Mesodermal cell (in vitro differentiated cells): Measurements from ENCODE around the gene TBX4.

Experiments used
- H3K27ac ChIP-seq: 2 replicates; pipeline ENCODE4 v1.7.0; 2013; ENCODE audit warnings: mild to moderate bottlenecking, low read depth, low read length, moderate library complexity; ENCODE audit not compliant: severe bottlenecking
- H3K36me3 ChIP-seq: 2 replicates; pipeline ENCODE4 v1.7.1; 2013; ENCODE audit warnings: mild to moderate bottlenecking, low read length, moderate library complexity; ENCODE audit not compliant: control insufficient read depth, insufficient read depth
- H3K4me1 ChIP-seq: one replicate; pipeline ENCODE4 v1.7.1; 2013; ENCODE audit warnings: mild to moderate bottlenecking, low read length; ENCODE audit not compliant: insufficient read depth, control insufficient read depth, poor library complexity, severe bottlenecking
- H3K4me3 ChIP-seq: 2 replicates; pipeline ENCODE4 v1.7.0; 2013; ENCODE audit warnings: low read length, control low read depth, mild to moderate bottlenecking; ENCODE audit not compliant: insufficient read depth, poor library complexity, severe bottlenecking; ENCODE audit errors: extremely low read depth
- H3K9me3 ChIP-seq: 2 replicates; pipeline ENCODE4 v1.7.1; 2013; ENCODE audit warnings: mild to moderate bottlenecking, low read length, moderate library complexity; ENCODE audit not compliant: control insufficient read depth
- WGBS, 2 experiments: methylation state at CpG; one replicate each; pipeline ENCODE4 v1.1.5; 2013; ENCODE audit warnings: missing lambda C conversion rate in 2 of 2; ENCODE audit not compliant: insufficient coverage in 2 of 2; 5-methylcytosine and 5-hydroxymethylcytosine counted together

TBX4 gene

DNA sequence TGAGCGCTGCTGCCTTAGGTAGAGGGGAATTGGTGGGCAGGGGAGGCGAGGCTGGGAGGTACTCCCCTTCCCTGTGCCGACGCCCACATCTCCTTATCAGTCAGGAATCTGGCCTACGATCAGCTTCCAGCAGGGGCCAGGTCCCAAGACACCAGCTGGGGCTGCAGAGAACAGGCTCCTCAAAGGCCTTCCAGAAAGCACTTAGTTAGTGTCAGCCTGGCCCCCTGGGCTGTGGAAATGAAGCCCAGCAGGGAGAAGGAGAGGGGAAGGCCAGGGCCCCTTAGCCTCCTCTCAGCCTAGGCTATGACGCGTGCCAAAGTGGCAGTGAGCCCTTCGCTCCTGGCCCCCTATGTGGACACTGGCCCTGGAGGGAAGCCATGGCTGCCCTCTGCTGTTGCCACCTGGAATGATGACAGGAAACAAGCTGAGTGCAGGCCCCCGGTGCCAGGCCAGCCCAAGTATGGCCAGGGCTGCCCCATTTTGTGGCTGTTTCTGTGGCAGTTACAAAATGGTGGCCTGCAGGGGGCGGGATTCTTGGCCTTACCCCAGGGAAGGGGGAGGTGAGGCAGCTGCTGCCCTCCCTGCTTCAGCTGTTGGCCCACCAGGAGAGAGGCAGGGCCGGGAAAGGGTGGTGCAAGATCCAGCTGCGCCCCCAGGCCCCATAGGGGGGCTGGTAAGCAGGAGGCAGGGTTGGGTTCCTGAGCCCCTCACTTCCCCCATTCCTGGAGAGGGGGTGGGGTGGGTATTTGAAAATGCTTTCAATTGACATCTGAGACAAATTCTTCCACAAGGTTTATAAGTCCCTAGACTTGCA, 11.3 kb downstream of the TBX4 start:
- Histone ChIP-seq H3K4me3 (no peak overlapping the region), H3K27ac (no peak overlapping the region), H3K9me3 (no peaks in the 10 kb centered on the region), H3K36me3 (no peaks in the 10 kb centered on the region), H3K4me1 (peaks cover 34% of the 10 kb centered on the region)
- WGBS, 2 experiments: 56 to 76% methylated on average over 6 to 7 of the region's 12 CpGs

DNA sequence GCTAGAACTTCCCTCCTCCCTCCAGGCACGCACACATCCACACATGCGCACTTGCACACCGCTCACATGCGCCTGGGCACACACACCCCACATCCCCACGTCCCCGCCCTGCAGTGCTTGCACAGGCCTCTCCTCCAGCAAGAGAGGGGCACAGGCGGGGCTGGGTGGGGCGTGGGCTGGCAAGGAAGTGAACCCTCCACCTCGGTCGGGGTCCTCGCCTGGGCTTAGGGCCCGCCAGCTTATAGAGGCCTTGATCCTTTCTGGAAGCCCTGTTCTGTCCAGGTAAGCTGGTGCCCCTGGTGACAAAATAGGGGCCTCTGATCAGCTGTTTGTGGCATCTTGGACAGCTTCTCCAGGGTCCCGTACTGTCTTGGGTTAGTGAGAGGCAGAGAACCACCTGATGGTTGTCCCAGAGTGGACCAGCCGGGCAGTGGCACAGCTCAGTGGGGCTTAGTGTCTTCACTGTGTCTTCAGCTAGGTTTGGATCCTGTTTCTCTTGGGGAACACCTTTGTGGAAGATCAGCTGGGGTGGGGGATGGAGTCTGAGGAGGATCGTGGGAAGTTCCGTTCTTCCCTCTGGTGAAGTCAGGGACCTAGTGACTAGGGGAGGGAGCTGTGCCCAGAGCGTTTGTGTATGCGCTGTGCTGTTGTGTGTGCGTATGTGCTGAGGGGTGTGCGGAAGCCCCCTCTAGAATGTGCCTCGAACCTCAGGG, 12.1 kb downstream of the TBX4 start:
- no peaks in the 10 kb centered on the region for H3K36me3 ChIP-seq
- H3K9me3 ChIP-seq: no peaks in the 10 kb centered on the region
- WGBS, 2 experiments: 76 to 88% methylated on average over 13 to 16 of the region's 21 CpGs
- H3K27ac ChIP-seq: no peak overlapping the region
- H3K4me3 ChIP-seq: no peak overlapping the region
- peaks cover 39% of the 10 kb centered on the region for H3K4me1 ChIP-seq

DNA sequence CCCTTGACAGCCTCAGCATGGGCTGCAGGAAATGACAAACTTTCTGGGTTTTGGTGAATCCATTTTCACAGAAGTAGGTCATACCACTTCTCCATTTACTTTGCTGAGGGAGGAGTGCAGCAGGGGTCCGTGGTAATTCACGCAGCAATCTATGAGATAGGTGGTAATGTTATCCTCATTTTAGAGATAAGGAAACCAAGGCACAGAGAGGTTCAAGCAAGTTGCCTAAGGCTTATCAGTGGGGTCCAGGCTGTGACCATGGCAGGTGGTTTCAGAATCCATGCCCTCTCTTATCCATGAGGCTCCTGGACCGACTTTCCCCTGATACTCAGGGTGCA, 12.6 kb downstream of the TBX4 start:
- no peak overlapping the region for H3K27ac ChIP-seq
- H3K4me3 ChIP-seq: no peak overlapping the region
- WGBS, 2 experiments: 75 to 85% methylated on average over 1 to 2 of the region's 3 CpGs
- no peaks in the 10 kb centered on the region for H3K36me3 ChIP-seq
- H3K4me1 ChIP-seq: peaks cover 38% of the 10 kb centered on the region
- H3K9me3 ChIP-seq: no peaks in the 10 kb centered on the region

DNA sequence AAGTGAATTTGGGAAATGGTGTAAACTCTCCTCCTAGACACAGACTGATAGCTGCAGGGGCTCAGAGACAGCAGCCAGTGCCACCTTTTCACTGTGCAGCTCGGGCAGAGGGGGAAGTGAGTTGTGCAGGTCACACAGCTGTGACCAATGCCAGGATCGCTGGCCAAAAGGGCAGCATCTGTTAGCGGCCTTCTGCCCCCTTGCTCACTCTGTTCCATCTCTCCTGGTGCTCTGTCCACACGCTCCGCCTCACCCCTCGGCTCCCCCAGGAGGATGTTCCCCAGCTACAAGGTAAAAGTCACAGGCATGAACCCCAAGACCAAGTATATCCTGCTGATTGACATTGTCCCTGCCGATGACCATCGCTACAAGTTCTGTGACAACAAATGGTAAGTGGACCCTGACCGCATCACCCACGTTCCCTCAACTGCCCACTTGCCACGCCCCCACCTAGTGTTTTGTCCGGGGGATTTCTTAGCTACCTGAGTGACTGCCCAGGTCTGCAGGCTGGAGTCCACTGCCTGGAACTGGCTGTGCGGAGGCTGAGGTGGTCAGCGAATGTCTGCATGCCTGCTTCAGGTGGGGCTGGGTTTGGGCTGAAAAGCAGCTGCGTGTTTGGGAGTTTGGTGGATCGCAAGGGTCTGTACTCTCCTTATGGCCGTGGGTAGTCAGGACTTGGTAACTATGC, 13.5 kb downstream of the TBX4 start:
- Histone ChIP-seq H3K27ac (no peak overlapping the region), H3K36me3 (no peaks in the 10 kb centered on the region), H3K4me1 (peaks cover 47% of the 10 kb centered on the region), H3K9me3 (no peaks in the 10 kb centered on the region), H3K4me3 (no peak overlapping the region)
- 87 to 89% methylated on average over 16 to 17 of the region's 17 CpGs for WGBS, 2 experiments

DNA sequence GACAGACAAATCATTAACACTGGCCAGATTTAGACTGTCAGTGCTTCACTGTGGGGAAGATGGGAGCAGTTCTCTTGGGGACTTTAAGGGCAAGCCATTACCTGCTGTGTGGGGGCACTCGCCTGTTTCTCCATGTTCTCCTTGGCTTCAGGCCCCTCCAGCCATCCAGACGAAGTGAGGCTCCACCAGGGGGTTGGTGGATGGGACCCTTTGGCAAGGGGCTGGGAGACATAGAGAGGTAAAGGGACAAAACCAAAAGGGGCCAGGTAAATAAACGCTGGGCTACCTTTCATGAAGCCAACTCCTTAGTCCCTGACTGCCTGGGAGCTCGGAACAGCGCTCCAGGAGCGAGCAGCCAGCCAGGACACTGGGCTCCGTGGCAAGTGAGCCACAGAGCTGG, 14.0 kb downstream of the TBX4 start:
- no peaks in the 10 kb centered on the region for H3K9me3 ChIP-seq
- 88 to 93% methylated on average over 6 to 7 of the region's 7 CpGs for WGBS, 2 experiments
- no peak overlapping the region for H3K4me3 ChIP-seq
- H3K36me3 ChIP-seq: no peaks in the 10 kb centered on the region
- no peak overlapping the region for H3K27ac ChIP-seq
- H3K4me1 ChIP-seq: peaks cover 42% of the 10 kb centered on the region

DNA sequence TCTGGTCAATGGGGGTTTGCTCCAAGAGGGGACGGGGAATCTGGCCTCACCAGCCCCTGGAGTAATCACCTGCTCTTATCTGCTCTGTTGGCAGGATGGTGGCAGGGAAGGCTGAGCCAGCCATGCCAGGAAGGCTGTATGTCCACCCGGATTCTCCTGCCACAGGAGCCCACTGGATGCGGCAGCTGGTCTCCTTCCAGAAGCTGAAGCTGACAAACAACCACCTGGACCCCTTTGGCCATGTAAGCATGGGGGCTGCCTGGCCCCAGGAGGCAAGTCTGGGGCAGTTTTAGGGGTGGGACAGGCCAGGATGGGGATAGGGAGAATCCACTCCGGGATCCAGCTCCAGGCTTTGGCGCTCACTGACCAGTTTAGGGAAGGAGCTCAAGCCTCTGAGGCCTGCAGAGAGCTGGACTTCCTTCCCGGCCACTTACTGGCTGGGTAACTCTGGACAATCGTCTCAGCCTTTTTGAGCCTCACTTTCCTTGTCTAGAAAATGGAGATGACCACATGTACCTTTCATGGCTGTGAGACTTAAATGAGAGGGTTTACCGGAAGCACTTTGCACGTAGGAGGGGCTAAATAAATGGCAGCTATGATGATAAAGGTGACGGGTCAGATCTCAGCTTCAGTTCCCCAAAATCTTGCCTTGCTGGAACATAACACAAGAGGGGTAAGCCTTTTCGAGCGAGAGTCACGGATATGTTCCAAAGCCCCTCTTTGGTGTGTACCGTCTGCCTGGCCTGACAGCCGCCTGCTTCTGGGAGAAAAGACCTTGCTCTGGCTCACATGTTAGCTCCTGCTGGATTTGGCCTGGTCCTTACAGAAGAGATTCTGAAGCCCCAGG, 15.4 kb downstream of the TBX4 start:
- Histone ChIP-seq H3K36me3 (no peaks in the 10 kb centered on the region), H3K27ac (no peak overlapping the region), H3K4me3 (no peak overlapping the region), H3K9me3 (no peaks in the 10 kb centered on the region), H3K4me1 (peaks cover 31% of the 10 kb centered on the region)
- WGBS, 2 experiments: 40 to 54% methylated on average over 12 to 15 of the region's 15 CpGs

DNA sequence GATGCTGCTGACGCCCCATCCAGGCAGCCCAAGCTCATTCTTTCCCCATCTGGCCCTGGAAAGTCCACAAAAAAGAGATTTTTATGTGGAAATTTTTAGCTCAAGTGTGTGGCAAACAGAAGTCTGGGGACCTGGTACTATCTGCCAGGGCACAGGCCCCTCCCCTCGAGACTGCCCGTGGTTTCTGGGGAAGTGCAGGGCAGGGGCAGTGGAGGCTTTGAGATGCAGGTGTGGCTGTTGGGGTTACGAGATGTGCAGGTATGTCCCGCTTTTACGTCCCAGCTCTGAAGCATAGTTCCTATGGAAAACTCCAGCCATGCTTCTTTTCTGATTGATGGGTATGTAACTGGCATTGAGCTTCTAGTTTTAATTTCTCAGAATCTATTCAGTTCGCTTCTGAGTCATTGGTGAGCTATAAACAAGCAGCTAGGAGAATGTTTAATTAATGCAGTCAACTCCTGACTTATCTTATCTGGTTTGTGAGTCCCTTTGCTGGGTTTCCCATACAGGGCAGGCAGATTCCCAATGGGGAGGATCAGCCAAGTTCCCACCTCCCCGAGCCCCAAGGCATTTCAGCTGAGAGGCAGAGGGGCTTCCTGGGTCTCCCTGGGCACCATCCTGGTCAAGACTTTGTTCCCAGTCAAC, 16.2 kb downstream of the TBX4 start:
- WGBS, 2 experiments: 63 to 70% methylated on average over 6 to 7 of the region's 8 CpGs
- Histone ChIP-seq H3K27ac (no peak overlapping the region), H3K9me3 (no peaks in the 10 kb centered on the region), H3K4me1 (peaks cover 24% of the 10 kb centered on the region), H3K36me3 (no peaks in the 10 kb centered on the region), H3K4me3 (no peak overlapping the region)

DNA sequence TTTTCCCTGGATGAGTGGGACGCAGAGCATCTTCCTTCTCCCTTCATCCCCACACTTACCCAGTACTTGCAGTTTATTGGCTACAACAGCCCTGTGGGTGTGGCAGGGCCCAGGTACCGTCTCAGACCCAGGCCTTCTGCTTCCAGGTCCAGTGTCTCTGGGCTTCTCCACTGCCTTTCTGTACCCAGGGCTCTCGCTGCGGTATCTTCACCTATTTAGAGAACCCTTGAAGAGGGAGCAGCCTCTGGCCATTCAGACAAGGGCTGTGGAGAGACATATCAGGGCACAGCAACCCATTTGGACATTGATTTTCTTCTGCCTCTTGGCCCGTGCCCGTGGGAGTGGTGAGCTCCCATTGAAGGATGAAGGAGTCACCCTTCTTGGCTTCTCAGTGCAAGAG, 17.3 kb downstream of the TBX4 start:
- 91 to 92% methylated on average over 4 to 6 of the region's 6 CpGs for WGBS, 2 experiments
- Histone ChIP-seq H3K36me3 (no peaks in the 10 kb centered on the region), H3K4me3 (no peak overlapping the region), H3K27ac (no peak overlapping the region), H3K9me3 (no peaks in the 10 kb centered on the region), H3K4me1 (peaks cover 23% of the 10 kb centered on the region)

DNA sequence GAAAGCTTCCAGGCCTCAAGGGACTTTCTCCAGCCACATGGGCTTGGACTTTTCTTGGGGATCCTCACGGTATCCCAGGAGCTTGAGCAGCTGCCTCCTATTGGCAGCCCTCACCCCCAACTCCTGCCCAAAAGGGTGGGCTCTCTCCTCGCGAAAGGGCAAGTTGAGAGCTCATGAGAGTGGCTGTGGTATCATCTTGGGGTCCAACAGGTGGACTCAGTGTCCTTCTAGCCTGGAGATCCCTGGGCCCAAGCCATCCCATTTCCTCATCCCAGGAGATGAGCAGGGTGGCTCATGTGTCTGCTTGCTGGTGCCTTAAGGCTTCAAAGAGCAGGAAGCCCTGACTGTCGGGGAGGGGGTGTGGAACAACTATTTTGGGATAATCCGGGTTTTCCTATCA, 17.7 kb downstream of the TBX4 start:
- Histone ChIP-seq H3K36me3 (no peaks in the 10 kb centered on the region), H3K4me3 (no peak overlapping the region), H3K27ac (no peak overlapping the region), H3K9me3 (no peaks in the 10 kb centered on the region), H3K4me1 (peaks cover 23% of the 10 kb centered on the region)
- whole genome bisulfite sequencing, 2 experiments: 100% methylated on average over 1 to 3 of the region's 5 CpGs
